Neural cell (in vitro differentiated cells): ENCODE data around the gene GPR158. TPM values are rescaled to one million over a fixed set of nuclear protein-coding genes. Genes with fewer than 3 reads are reported as not detected.

ENCODE experiments used
- H2AFZ ChIP-seq: fragments of 200-600, 300-800 bp; sonication (generic), shearing (Covaris generic); 2 replicates; pipeline ENCODE4 v1.6.0; 2014; ENCODE audit warnings: low read depth, mild to moderate bottlenecking, antibody characterized with exemption, low read length, moderate library complexity
- H3F3A ChIP-seq: fragments of 200-600 bp; shearing (Covaris generic); 2 replicates; pipeline ENCODE4 v1.6.1; 2016; ENCODE audit warnings: mild to moderate bottlenecking, moderate library complexity, mixed read lengths, antibody characterized with exemption, low read length; ENCODE audit not compliant: insufficient read depth, poor library complexity, severe bottlenecking
- H3K27ac ChIP-seq: fragments of 200-600, 300-800 bp; sonication (generic), shearing (Covaris generic); 2 replicates; pipeline ENCODE4 v1.5.1; 2014; ENCODE audit warnings: mild to moderate bottlenecking, low read length, moderate library complexity
- H3K27me3 ChIP-seq: fragments of 300-800, 200-600 bp; sonication (generic), shearing (Covaris generic); 2 replicates; pipeline ENCODE4 v1.6.0; 2014; ENCODE audit warnings: mild to moderate bottlenecking, low read depth, low read length, moderate library complexity; ENCODE audit not compliant: insufficient read depth
- H3K36me3 ChIP-seq: fragments of 300-800, 200-600 bp; sonication (generic), shearing (Covaris generic); 2 replicates; pipeline ENCODE4 v1.5.1; 2014; ENCODE audit warnings: mild to moderate bottlenecking, antibody characterized with exemption, low read length, moderate library complexity; ENCODE audit not compliant: insufficient read depth
- H3K4me2 ChIP-seq: fragments of 300-800, 200-600 bp; sonication (generic), shearing (Covaris generic); 2 replicates; pipeline ENCODE4 v1.6.0; 2014; ENCODE audit warnings: mild to moderate bottlenecking, low read length
- H3K4me3 ChIP-seq: fragments of 300-800, 200-600 bp; sonication (generic), shearing (Covaris generic); 2 replicates; pipeline ENCODE4 v1.5.1; 2014; ENCODE audit warnings: mild to moderate bottlenecking, low read length, moderate library complexity
- H3K79me2 ChIP-seq: fragments of 200-600 bp; shearing (Covaris generic); replicated peaks from 2 replicates; pipeline ENCODE4 v1.6.0; 2014; ENCODE audit warnings: mild to moderate bottlenecking, low read length, moderate library complexity; ENCODE audit not compliant: insufficient read depth
- H3K9ac ChIP-seq: fragments of 300-800, 200-600 bp; sonication (generic), shearing (Covaris generic); 2 replicates; pipeline ENCODE4 v1.6.1; 2016; ENCODE audit warnings: mild to moderate bottlenecking, low read length, mixed read lengths
- H3K9me2 ChIP-seq: fragments of 200-600 bp; shearing (Covaris generic); 2 replicates; pipeline ENCODE4 v1.6.1; 2016; ENCODE audit warnings: mild to moderate bottlenecking, low read length, mixed read lengths; ENCODE audit not compliant: insufficient read depth
- H3K9me3 ChIP-seq: fragments of 200-600, 300-800 bp; sonication (generic), shearing (Covaris generic); 2 replicates; pipeline ENCODE4 v1.6.1; 2016; ENCODE audit warnings: mild to moderate bottlenecking, mixed run types, low read length, moderate library complexity, mixed read lengths
- H4K20me1 ChIP-seq: fragments of 200-600 bp; shearing (Covaris generic); 2 replicates; pipeline ENCODE4 v1.6.1; 2016; ENCODE audit warnings: mild to moderate bottlenecking, mixed run types; ENCODE audit not compliant: insufficient read depth
- CTCF ChIP-seq: fragments of 450-650 bp; IDR thresholded peaks from 2 replicates; pipeline ENCODE4 v1.5.1; 2014; ENCODE audit warnings: antibody characterized with exemption, mild to moderate bottlenecking, moderate library complexity; ENCODE audit not compliant: poor library complexity, severe bottlenecking
- EP300 ChIP-seq: fragments of 450-650 bp; conservative IDR thresholded peaks from 2 replicates; pipeline ENCODE4 v1.6.1; 2014; ENCODE audit warnings: antibody characterized with exemption, mild to moderate bottlenecking, moderate library complexity; ENCODE audit not compliant: poor library complexity, severe bottlenecking
- EZH2 ChIP-seq: fragments of 200-600, 300-800 bp; shearing (Covaris generic), sonication (generic); IDR thresholded peaks from 2 replicates; pipeline ENCODE4 v1.6.1; 2014; ENCODE audit warnings: antibody characterized with exemption, low read length, borderline replicate concordance, mild to moderate bottlenecking; ENCODE audit not compliant: insufficient read depth, poor library complexity, severe bottlenecking
- MXI1 ChIP-seq: fragments of 450-650 bp; conservative IDR thresholded peaks from 2 replicates; pipeline ENCODE4 v1.6.1; 2014; ENCODE audit warnings: antibody characterized with exemption, mild to moderate bottlenecking; ENCODE audit not compliant: poor library complexity, severe bottlenecking
- POLR2AphosphoS5 ChIP-seq: IDR thresholded peaks from 2 replicates; pipeline ENCODE4 v1.6.1; 2012
- RAD21 ChIP-seq: fragments of 450-650 bp; conservative IDR thresholded peaks from 2 replicates; pipeline ENCODE4 v1.6.1; 2014; ENCODE audit warnings: antibody characterized with exemption, mild to moderate bottlenecking, moderate library complexity
- REST ChIP-seq: IDR thresholded peaks from 2 replicates; pipeline ENCODE4 v1.6.1; 2012; ENCODE audit warnings: borderline replicate concordance
- SMC3 ChIP-seq: fragments of 450-650 bp; conservative IDR thresholded peaks from 2 replicates; pipeline ENCODE4 v1.6.1; 2014; ENCODE audit warnings: antibody characterized with exemption, mild to moderate bottlenecking, moderate library complexity; ENCODE audit not compliant: poor library complexity
- TAF1 ChIP-seq: IDR thresholded peaks from 2 replicates; pipeline ENCODE4 v1.6.1; 2012; ENCODE audit warnings: low read depth
- polyA plus RNA-seq: library from polyadenylated mRNA; depleted of rRNA; stranded (reverse); fragments of >200 nt; gene quantifications from 2 replicates; pipeline ENCODE4 v1.2.3, GENCODE V29; 2014

Gene GPR158
- polyA plus RNA-seq, 1 donor from 2014 or later, result 2.1 TPM

- no peak overlapping the region for H3K27ac ChIP-seq
- no peaks in the 10 kb centered on the region for H3K79me2 ChIP-seq
- TF ChIP-seq MXI1 (no peak), RAD21 (no peak), EP300 (no peak), TAF1 (no peak), REST (no peak), POLR2AphosphoS5 (no peak)
- H3K36me3 ChIP-seq, result no peaks in the 10 kb centered on the region
- H3K9me3 ChIP-seq, result no peaks in the 10 kb centered on the region
- H3K9me2 ChIP-seq, result no peaks in the 10 kb centered on the region
- no peak overlapping the region for H3K4me2 ChIP-seq
- no peaks in the 10 kb centered on the region for H3K27me3 ChIP-seq
- H2AFZ ChIP-seq, result no peak overlapping the region
- H3K4me3 ChIP-seq, result no peak overlapping the region
- H3F3A ChIP-seq, result no peaks in the 10 kb centered on the region
- no peaks in the 10 kb centered on the region for H4K20me1 ChIP-seq
- no peak overlapping the region for H3K9ac ChIP-seq
Measured at GRCh38 chr10:25578061-25578460, 403.3 kb downstream of the GPR158 start.

- TF ChIP-seq REST, result no peak
- TF ChIP-seq MXI1, result no peak
- TF ChIP-seq POLR2AphosphoS5, result no peak
- no peak for TF ChIP-seq EP300
- no peak for TF ChIP-seq SMC3
- Histone ChIP-seq H3K36me3 (no peaks in the 10 kb centered on the region), H3K79me2 (no peaks in the 10 kb centered on the region), H4K20me1 (no peaks in the 10 kb centered on the region), H3K4me2 (no peak overlapping the region), H3K27me3 (no peaks in the 10 kb centered on the region), H3K4me3 (no peak overlapping the region), H3K9me2 (no peaks in the 10 kb centered on the region), H3F3A (no peaks in the 10 kb centered on the region), H3K27ac (no peak overlapping the region), H3K9ac (no peak overlapping the region), H2AFZ (no peak overlapping the region), H3K9me3 (no peaks in the 10 kb centered on the region)
Measured at GRCh38 chr10:25582961-25583360, 408.2 kb downstream of the GPR158 start.

- Histone ChIP-seq H3K9me2 (no peaks in the 10 kb centered on the region), H3K9me3 (no peaks in the 10 kb centered on the region), H3F3A (no peaks in the 10 kb centered on the region), H3K4me3 (no peak overlapping the region), H2AFZ (no peak overlapping the region), H3K27me3 (no peaks in the 10 kb centered on the region), H4K20me1 (no peaks in the 10 kb centered on the region), H3K36me3 (no peaks in the 10 kb centered on the region), H3K4me2 (no peak overlapping the region), H3K27ac (no peak overlapping the region), H3K9ac (no peak overlapping the region), H3K79me2 (no peaks in the 10 kb centered on the region)
- TF ChIP-seq MXI1, result no peak
- TF ChIP-seq CTCF, result no peak
- TF ChIP-seq REST, result no peak
- no peak for TF ChIP-seq SMC3
- no peak for TF ChIP-seq EZH2
- TF ChIP-seq TAF1, result no peak
- no peak for TF ChIP-seq EP300
- no peak for TF ChIP-seq RAD21
- no peak for TF ChIP-seq POLR2AphosphoS5
Measured at GRCh38 chr10:25600651-25601050, 425.9 kb downstream of the GPR158 start.
